ENCODE data around the gene CTSC. TPM values are rescaled to one million over a fixed set of nuclear protein-coding genes. Genes with fewer than 3 reads are reported as not detected.

The CTSC gene
- total RNA-seq, 1 experiment from 2014 or later = 38.0 TPM

DNA sequence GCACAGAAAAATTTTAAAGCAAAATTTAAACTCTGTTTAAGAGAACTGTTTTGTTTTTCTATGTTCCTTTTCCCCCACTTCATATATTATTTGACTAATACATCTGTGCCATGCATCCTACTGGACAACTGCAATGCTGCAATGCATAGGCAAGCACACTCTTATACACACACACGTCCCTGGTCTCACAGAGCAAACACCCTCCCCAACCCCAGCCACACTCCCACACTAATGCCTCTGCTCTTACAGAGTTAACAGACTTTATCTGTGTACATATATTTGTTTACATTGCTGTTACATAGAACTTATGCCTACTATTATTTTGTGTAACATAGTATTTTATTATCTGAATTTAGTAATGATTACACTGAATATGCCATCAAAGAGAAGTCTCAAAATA is 25.5 kb upstream of the CTSC start:
- intact Hi-C loops (cut with micrococcal nuclease) = no loop called here
- TF ChIP-seq, protein P1, sequence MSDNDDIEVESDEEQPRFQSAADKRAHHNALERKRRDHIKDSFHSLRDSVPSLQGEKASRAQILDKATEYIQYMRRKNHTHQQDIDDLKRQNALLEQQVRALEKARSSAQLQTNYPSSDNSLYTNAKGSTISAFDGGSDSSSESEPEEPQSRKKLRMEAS (IDR thresholded peaks at IDR 0.05) = no peak
- TF ChIP-seq, protein P2, sequence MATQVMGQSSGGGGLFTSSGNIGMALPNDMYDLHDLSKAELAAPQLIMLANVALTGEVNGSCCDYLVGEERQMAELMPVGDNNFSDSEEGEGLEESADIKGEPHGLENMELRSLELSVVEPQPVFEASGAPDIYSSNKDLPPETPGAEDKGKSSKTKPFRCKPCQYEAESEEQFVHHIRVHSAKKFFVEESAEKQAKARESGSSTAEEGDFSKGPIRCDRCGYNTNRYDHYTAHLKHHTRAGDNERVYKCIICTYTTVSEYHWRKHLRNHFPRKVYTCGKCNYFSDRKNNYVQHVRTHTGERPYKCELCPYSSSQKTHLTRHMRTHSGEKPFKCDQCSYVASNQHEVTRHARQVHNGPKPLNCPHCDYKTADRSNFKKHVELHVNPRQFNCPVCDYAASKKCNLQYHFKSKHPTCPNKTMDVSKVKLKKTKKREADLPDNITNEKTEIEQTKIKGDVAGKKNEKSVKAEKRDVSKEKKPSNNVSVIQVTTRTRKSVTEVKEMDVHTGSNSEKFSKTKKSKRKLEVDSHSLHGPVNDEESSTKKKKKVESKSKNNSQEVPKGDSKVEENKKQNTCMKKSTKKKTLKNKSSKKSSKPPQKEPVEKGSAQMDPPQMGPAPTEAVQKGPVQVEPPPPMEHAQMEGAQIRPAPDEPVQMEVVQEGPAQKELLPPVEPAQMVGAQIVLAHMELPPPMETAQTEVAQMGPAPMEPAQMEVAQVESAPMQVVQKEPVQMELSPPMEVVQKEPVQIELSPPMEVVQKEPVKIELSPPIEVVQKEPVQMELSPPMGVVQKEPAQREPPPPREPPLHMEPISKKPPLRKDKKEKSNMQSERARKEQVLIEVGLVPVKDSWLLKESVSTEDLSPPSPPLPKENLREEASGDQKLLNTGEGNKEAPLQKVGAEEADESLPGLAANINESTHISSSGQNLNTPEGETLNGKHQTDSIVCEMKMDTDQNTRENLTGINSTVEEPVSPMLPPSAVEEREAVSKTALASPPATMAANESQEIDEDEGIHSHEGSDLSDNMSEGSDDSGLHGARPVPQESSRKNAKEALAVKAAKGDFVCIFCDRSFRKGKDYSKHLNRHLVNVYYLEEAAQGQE (IDR thresholded peaks at IDR 0.05; ENCODE audit: low read depth) = no peak
- TF ChIP-seq EGR1 (IDR thresholded peaks at IDR 0.05; ENCODE audit: low read depth) = no peak
- TF ChIP-seq JUND (IDR thresholded peaks at IDR 0.05) = no peak
- no peak for TF ChIP-seq ELF1 (IDR thresholded peaks at IDR 0.05; ENCODE audit: borderline replicate concordance, low read depth)
- TF ChIP-seq SRF (IDR thresholded peaks at IDR 0.05; ENCODE audit: low read depth) = no peak
- no peak for TF ChIP-seq TCF7L2 (IDR thresholded peaks at IDR 0.05; ENCODE audit: borderline replicate concordance, extremely low read depth, insufficient read depth, insufficient read length)
- no peak for TF ChIP-seq ZFX (IDR thresholded peaks at IDR 0.05)
- TF ChIP-seq, protein P3, sequence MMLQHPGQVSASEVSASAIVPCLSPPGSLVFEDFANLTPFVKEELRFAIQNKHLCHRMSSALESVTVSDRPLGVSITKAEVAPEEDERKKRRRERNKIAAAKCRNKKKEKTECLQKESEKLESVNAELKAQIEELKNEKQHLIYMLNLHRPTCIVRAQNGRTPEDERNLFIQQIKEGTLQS (IDR thresholded peaks at IDR 0.05) = no peak
- no TSS peak for BruUV-seq (replicated peaks)
- ChIA-PET RAD21 (ENCODE audit: low non-redundant PET in 1 of 2, low total read pairs in 2 of 2, uncharacterized antibody in 2 of 2, unreplicated experiment in 2 of 2) (no interaction called here), POLR2A (no interaction called here), CTCF (no interaction called here)
- H3K79me2 ChIP-seq (ENCODE audit: insufficient read depth, low read length) = no peaks in the 10 kb centered on the region
- H3K4me1 ChIP-seq (ENCODE audit: control insufficient read depth in 1 of 2, insufficient read depth in 2 of 2, low read length in 2 of 2) = peaks cover 0 to 8% of the 10 kb centered on the region in 2 experiments; a peak in 1 of 4 replicates
- no peaks in the 10 kb centered on the region for H3K27me3 ChIP-seq (ENCODE audit: insufficient read depth, low read length)
- H4K20me1 ChIP-seq (ENCODE audit: insufficient read depth) = no peaks in the 10 kb centered on the region
- H3K9ac ChIP-seq (ENCODE audit: low read length) = no peak overlapping the region
- DNase-seq (ENCODE audit: low read depth, low spot score) (no peak), ATAC-seq (no peak)
- no peaks in the 10 kb centered on the region for H3K9me3 ChIP-seq (ENCODE audit: control insufficient read depth in 1 of 2, insufficient read depth in 1 of 2, low read depth in 1 of 2, low read length in 2 of 2)
- H3K27ac ChIP-seq (ENCODE audit: low read depth, low read length) = no peak overlapping the region
- no peak overlapping the region for H2AFZ ChIP-seq (ENCODE audit: low read depth, low read length, poor library complexity, severe bottlenecking)
- H3K4me3 ChIP-seq (replicated peaks in 1 of 2; ENCODE audit: low read depth in 1 of 2, low read length in 2 of 2) = no peak overlapping the region
- no peaks in the 10 kb centered on the region for H3K9me2 ChIP-seq (ENCODE audit: insufficient read depth)
- no peaks in the 10 kb centered on the region for H3K36me3 ChIP-seq (ENCODE audit: control insufficient read depth in 1 of 2, insufficient read depth in 2 of 2, low read length in 2 of 2)
- H3K4me2 ChIP-seq (ENCODE audit: low read length) = no peak overlapping the region

Data from HCT116 (cell line).